Loucy (cell line): ENCODE measurements around the gene KCND1.

Experiments used
- H2AFZ ChIP-seq: fragments of 200-600 bp; sonication (generic); 2 replicates; pipeline ENCODE4 v1.6.0; 2016; ENCODE audit warnings: antibody characterized with exemption, mild to moderate bottlenecking, low read length, moderate library complexity
- H3F3A ChIP-seq: fragments of 200-600 bp; 2 replicates; pipeline ENCODE4 v1.6.0; 2016; ENCODE audit warnings: antibody characterized with exemption, low read depth, mild to moderate bottlenecking
- H3K27me3 ChIP-seq: fragments of 200-600 bp; sonication (generic); 2 replicates; pipeline ENCODE4 v1.6.1; 2014; ENCODE audit warnings: low read length, mild to moderate bottlenecking; ENCODE audit not compliant: insufficient read depth, poor library complexity, severe bottlenecking
- H3K36me3 ChIP-seq: fragments of 200-600 bp; sonication (generic); 2 replicates; pipeline ENCODE4 v1.6.1; 2016; ENCODE audit warnings: low read length; ENCODE audit not compliant: insufficient read depth
- H3K4me1 ChIP-seq: fragments of 200-600 bp; sonication (generic); 2 replicates; pipeline ENCODE4 v1.5.1; 2014; ENCODE audit warnings: low read length, mild to moderate bottlenecking; ENCODE audit not compliant: insufficient read depth, poor library complexity, severe bottlenecking
- H3K4me2 ChIP-seq: fragments of 200-600 bp; sonication (generic); 2 replicates; pipeline ENCODE4 v1.6.0; 2014; ENCODE audit warnings: antibody characterized with exemption, low read length, low read depth, mild to moderate bottlenecking; ENCODE audit not compliant: poor library complexity, severe bottlenecking
- H3K4me3 ChIP-seq: fragments of 200-600 bp; sonication (generic); 2 replicates; pipeline ENCODE4 v1.5.1; 2014; ENCODE audit warnings: low read length, mild to moderate bottlenecking, mixed read lengths; ENCODE audit not compliant: poor library complexity, severe bottlenecking
- H3K79me2 ChIP-seq: fragments of 200-600 bp; sonication (generic); 2 replicates; pipeline ENCODE4 v1.6.1; 2014; ENCODE audit warnings: low read length; ENCODE audit not compliant: insufficient read depth
- H3K9ac ChIP-seq: fragments of 200-600 bp; sonication (generic); 2 replicates; pipeline ENCODE4 v1.6.0; 2014; ENCODE audit warnings: mild to moderate bottlenecking, low read depth, low read length, moderate library complexity; ENCODE audit not compliant: poor library complexity, severe bottlenecking
- H3K9me2 ChIP-seq: fragments of 200-600 bp; sonication (generic); replicated peaks from 2 replicates; pipeline ENCODE4 v1.6.1; 2016; ENCODE audit warnings: low read depth, low read length, mixed read lengths
- H3K9me3 ChIP-seq: fragments of 200-600 bp; sonication (generic); 2 replicates; pipeline ENCODE4 v1.6.1; 2014; ENCODE audit warnings: mild to moderate bottlenecking, antibody characterized with exemption, low read length, low read depth; ENCODE audit not compliant: insufficient read depth
- H4K20me1 ChIP-seq: fragments of 200-600 bp; sonication (generic); 2 replicates; pipeline ENCODE4 v1.6.0; 2014; ENCODE audit warnings: antibody characterized with exemption, low read length, mild to moderate bottlenecking; ENCODE audit not compliant: insufficient read depth, poor library complexity, severe bottlenecking
- CTCF ChIP-seq: fragments of 200-600 bp; sonication (generic); conservative IDR thresholded peaks from 2 replicates; pipeline ENCODE4 v1.5.1; 2014; ENCODE audit warnings: mild to moderate bottlenecking, antibody characterized with exemption, low read length
- EZH2phosphoT487 ChIP-seq: fragments of 200-600 bp; IDR thresholded peaks from 2 replicates; pipeline ENCODE4 v1.6.1; 2018; ENCODE audit warnings: antibody characterized with exemption, mild to moderate bottlenecking, moderate library complexity, borderline replicate concordance

Gene KCND1

GRCh38 chrX:48940404-48940955, 31.2 kb downstream of the KCND1 start:
- Histone ChIP-seq H3K79me2 (peaks cover 37% of the 10 kb centered on the region), H3K27me3 (no peaks in the 10 kb centered on the region), H2AFZ (no peak overlapping the region), H3K9ac (no peak overlapping the region), H3K36me3 (peaks cover 34% of the 10 kb centered on the region; the same call in 1 of the 2 replicates), H4K20me1 (peaks cover 6% of the 10 kb centered on the region), H3K9me2 (no peaks in the 10 kb centered on the region), H3F3A (no peaks in the 10 kb centered on the region), H3K4me1 (peaks cover 5% of the 10 kb centered on the region), H3K9me3 (no peaks in the 10 kb centered on the region), H3K4me3 (no peak overlapping the region), H3K4me2 (no peak overlapping the region)
- TF ChIP-seq EZH2phosphoT487 (no peak), CTCF (no peak)

- Histone ChIP-seq H3K9me2 (no peaks in the 10 kb centered on the region), H3F3A (no peaks in the 10 kb centered on the region), H2AFZ (no peak overlapping the region), H3K9ac (no peak overlapping the region), H3K4me2 (no peak overlapping the region), H3K4me3 (no peak overlapping the region), H3K36me3 (peaks cover 42% of the 10 kb centered on the region; the same call in 1 of the 2 replicates), H3K79me2 (peaks cover 35% of the 10 kb centered on the region; the same call in 1 of the 2 replicates), H3K9me3 (no peaks in the 10 kb centered on the region), H3K4me1 (peaks cover 5% of the 10 kb centered on the region), H4K20me1 (peaks cover 5% of the 10 kb centered on the region), H3K27me3 (no peaks in the 10 kb centered on the region)
- no peak for TF ChIP-seq EZH2phosphoT487
- TF ChIP-seq CTCF = no peak
These were observed 32.0 kb downstream of the KCND1 start for GRCh38 chrX:48939524-48940228.

- H3K27me3 ChIP-seq = no peaks in the 10 kb centered on the region
- peaks cover 46% of the 10 kb centered on the region; the same call in 1 of the 2 replicates for H3K36me3 ChIP-seq
- peaks cover 5% of the 10 kb centered on the region for H4K20me1 ChIP-seq
- no peak overlapping the region for H3K9ac ChIP-seq
- no peak overlapping the region for H3K4me2 ChIP-seq
- H3K4me1 ChIP-seq = peaks cover 5% of the 10 kb centered on the region
- H3K79me2 ChIP-seq = peaks cover 29% of the 10 kb centered on the region; the same call in 1 of the 2 replicates
- no peak for TF ChIP-seq CTCF
- TF ChIP-seq EZH2phosphoT487 = no peak
- H3K4me3 ChIP-seq = no peak overlapping the region
- H3K9me2 ChIP-seq = no peaks in the 10 kb centered on the region
- H3K9me3 ChIP-seq = no peaks in the 10 kb centered on the region
- H2AFZ ChIP-seq = no peak overlapping the region
- H3F3A ChIP-seq = no peaks in the 10 kb centered on the region
These were observed 32.8 kb downstream of the KCND1 start for GRCh38 chrX:48938721-48939425.
